Measurements from ENCODE around the gene ADPRHL1.

Gene ADPRHL1

GRCh38 chr13:113413178-113413897 lies 40.0 kb downstream of the ADPRHL1 start:
- DNase-seq: no peak

DNA sequence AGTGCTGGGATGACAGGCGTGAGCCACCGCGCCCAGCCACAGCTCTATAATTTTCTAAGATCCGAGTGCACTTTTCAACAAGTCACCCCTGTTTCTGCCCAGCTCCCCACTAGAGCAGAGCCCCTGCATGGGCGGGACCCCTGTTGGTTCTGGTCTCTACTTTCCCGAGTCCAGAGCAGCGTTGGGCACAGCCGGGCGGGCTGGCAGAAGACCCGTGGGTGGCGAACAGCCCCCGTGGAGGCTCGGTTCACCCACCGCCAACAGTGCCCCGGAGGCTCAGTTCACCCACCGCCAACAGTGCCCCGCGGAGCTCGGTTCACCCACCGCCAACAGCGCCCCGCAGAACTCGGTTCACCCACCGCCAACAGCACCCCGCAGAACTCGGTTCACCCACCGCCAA lies 40.8 kb downstream of the ADPRHL1 start:
- no peak for DNase-seq

- DNase-seq: no peak
Measured at GRCh38 chr13:113411216-113412023, 41.9 kb downstream of the ADPRHL1 start.

DNA sequence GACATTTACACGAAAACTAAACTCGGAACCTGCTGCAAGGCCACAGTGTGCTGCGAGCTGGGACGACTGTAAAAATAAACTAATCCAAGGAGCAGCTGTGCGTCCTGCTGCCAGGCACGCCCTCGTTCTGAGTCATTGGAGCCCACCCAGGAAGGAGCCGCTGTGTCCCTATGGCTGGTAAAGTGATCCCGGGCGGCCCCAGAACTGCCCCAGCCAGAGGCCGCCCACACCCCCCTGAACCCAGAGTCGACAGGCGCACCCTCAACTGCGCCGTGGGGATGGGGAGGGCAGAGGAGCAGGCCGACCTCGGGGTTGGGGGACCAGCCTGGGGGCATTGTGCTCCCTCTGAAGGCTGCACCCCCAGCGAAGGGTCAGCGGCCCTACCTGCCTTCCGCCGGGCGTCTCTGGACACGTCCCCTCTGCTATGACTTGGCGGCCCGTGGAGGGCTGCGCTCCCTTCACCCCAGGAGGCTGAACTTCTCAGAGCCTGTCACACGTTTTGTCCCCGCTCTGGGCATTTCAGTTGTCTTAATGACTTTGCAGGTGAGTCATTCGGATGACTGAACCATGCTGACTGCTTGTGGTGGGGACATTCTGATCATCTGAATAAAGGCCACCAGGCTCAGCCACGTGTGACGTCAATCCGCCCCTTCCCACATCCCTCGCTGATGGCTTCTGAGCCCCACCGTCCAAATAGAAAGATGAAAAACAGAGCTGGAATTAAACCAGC lies 42.7 kb downstream of the ADPRHL1 start:
- DNase-seq: no peak

GRCh38 chr13:113408562-113408961 lies 44.7 kb downstream of the ADPRHL1 start:
- no peak for DNase-seq

GRCh38 chr13:113407531-113408393 lies 45.5 kb downstream of the ADPRHL1 start:
- no peak for DNase-seq

GRCh38 chr13:113407103-113407530 lies 46.2 kb downstream of the ADPRHL1 start:
- DNase-seq: no peak

DNA sequence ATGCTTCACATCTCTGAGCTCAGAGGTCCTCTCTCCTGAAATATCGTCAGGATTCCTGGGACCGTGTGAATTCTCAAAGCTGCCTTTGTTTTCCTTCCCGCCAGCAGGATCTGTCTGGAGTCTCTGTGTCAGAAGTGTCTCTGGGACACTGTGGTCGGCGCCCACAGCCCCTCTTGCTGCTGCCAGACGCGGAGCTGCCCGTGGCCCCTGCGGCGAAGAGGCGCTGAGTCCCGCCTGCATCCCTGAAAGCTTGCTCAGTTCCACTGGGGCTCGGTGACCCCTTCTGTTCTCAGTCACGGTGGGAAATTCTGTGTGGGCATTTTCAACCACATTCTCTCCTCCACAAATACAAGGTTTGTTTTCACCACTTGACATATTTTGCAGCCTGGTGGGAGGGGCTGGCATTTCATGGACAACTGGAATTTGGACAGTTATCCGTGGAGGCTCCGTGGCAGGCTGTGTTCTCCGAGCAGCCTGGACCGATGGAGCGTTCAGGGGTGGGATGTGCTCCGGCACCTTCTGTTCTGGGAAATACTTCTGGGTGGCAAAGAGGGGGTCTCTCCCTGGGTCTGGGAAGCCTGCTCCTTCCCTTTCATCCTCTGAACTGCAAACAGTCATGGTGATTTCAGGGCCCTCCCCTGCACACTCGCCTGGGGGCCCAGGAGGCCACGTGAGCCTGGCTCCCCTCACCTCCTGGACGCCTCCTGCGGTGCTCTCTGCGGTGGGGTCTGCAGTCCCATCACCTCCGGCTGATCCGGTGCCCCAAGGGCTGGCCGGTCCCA lies 46.8 kb downstream of the ADPRHL1 start:
- no peak for DNase-seq

DNA sequence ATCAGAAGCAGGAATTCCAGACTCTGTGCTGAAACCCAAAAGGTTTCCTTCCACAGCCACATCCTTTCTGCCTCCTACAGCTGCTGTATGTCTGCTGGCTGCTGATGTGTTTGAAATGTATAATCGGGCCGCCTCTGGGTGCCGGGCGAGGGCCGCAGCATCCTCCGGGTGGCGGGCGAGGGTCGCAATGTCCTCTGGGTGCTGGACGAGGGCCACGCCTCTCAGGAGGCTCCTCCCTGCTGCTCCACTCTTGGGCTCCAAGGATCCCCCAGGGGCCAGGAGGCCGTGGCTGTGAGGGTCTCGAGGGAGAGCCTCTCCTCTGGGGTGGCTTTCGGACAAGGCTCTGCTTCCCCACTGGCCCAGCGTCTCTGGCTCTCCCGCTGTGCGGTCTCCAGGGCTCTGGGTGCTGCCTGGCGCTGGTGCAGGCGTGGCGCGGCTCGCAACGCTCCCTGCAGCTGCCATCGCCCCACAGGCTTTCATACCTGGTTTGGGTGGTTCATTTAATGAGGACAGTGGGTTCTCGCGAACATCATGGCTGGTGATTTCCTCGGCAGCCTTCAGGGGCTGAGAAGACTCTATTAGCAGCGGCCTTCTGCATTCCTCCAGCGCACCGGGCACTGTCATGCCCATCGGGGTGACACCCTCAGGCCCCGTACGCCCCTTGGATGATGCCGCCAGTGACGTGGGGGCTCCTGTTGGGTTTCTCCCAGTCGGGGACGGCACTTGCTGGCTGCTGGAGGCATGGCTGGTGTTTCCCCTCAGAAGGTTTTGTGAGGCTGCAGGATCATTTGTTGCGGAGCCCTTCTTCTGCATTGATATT lies 47.6 kb downstream of the ADPRHL1 start:
- no peak for DNase-seq

- DNase-seq: no peak
Measured at GRCh38 chr13:113404723-113405471, 48.4 kb downstream of the ADPRHL1 start.

DNA sequence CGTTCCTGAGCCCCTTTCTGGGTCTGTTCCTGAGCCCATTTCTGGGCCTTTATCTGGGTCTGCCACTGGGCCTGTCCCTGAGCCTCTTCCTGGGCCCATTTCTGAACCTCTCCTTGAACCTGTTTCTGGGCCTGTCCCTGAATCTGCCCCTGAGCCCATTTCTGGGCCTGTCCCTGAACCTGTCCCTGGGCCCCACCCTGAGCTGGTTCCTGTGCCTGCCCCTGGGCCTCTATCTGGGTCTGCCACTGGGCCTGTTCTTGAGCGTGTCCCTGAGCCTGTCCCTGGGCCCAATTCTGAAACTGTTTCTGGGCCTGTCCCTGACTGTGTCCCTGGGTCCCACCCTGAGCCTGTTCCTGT lies 48.9 kb downstream of the ADPRHL1 start:
- no peak for DNase-seq

- no peak for DNase-seq
Measured at GRCh38 chr13:113403255-113404104, 49.8 kb downstream of the ADPRHL1 start.

DNA sequence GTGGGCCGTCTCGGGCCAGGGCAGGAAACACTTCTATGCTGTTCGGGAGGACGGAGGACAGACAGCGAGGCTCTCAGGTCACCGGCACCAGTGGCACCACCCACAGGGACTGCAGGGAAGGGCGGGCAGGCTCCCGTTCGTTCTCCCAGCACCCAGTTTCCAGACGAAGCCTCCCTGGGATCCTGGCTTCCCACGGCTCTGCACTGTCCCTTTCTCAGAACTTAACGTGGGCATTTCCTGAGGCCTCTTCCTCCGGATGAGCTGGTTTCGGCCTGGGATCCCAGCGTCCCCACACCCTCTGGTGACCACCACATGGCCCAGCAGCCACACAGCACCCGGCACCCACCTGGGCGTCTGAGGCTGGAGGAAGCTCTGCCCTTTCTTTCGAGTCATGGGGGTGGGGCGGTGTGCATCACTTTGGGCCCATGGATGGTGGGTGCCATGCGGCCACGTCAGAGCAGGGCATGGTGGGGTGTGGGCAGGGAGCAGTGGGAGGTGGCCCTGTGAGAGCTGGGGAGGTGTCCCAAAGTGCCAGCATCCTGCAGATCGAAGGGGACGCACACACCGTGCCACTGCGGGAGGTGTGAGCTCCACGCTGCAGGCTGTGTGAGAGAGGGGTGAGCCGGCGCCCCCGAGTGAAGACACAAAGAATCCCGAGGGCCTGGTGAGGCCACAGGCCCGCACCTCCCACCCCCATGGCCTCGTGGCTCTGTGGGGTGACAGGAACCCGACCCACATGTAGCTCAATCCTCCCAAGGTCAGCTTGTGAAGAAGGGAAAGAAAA lies 50.6 kb downstream of the ADPRHL1 start:
- no peak for DNase-seq

DNA sequence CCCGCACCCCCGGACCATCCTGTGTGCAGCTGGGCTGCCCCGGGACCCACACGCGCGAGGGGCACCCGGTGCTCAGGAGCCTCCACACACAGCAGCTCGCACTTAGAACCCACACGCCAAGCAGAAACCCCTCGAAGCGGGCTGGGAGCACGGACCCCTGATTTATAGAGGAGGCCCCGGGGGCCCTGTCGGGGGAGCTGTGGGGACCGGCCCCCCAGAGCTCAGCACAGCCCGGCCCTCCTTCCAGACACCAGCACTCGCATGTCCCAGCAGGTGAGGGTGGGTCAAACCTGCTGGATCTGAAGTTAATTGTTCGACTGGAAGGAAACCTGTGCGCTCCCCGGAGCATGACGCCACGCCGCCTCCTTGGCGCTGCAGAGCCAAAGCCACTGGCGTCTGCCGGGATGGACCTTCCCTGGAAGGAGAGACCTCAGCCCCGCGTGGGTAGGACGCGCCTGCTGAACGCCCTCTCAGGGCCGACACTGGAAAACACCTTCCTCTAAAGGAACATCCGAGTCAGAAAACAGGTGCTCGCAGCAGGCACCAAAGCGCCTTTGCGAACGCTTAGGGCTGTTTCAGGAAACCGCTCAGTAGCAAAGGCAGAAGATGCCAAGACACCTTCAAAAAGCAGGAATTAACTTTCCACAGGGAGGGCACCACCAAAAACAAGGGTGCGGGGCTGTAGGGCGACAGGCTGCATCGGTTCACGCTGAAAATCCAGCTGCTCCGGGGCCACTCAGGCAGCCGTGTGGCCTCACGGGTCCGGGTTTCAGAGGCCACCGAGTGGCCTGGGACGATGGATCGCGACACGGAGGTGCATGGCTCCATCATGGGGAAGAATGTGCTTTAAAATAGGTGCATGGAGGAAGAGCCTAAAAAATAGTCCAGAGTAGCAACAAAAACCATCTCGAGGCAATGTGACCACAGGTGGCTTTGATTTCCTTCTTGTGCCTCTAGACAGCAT lies 51.6 kb downstream of the ADPRHL1 start:
- DNase-seq: no peak

DNA sequence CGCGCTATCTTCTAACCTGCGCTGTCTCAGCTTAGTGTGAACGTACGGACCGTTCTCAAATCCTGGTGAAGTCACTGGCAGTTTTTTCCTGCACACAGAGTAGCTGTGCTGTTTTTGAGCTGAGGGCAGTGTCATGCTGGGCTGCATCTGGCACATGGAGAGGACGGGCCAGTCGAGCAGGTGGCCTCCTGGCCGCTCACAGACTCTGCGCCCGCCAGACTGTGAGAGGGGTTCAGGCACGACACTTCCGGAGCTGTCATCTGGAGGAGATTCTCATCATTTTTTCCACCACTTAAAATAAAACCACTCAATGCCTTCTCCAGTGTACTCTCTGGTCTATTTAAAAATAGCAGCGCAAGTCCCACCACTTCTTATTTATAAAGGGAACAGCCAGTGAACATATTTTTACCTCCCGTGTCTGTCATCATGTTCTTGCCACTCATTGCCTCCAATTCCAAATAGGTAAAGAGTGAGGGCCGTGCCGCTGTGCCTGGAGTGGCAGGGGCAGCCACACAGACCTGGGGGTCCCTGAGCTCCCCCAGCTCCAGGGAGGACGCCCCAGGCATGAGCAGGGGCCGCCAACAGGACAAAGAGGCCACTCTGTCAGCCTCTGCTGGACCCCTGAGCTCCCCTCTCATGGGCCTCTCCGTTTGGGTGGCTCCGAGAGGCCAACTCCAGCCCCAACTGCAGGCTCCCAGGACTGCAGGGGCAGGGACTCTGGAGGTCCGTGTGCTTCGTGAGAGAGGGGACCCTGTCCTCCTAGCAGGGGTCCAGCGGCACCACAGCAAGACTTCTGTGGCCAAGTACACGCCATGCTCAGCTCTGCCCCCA lies 52.5 kb downstream of the ADPRHL1 start:
- DNase-seq: peak in 1 of 2 experiments; percentile 1

GRCh38 chr13:113399755-113400149 lies 53.5 kb downstream of the ADPRHL1 start:
- DNase-seq: no peak
